ENCODE measurements around the gene FES. TPM values are rescaled to one million over a fixed set of nuclear protein-coding genes. Genes with fewer than 3 reads are reported as not detected.

The FES gene
- total and polyA plus RNA-seq, 7 donors, result 4.2 to 8.1 (median 7.1) TPM

DNA sequence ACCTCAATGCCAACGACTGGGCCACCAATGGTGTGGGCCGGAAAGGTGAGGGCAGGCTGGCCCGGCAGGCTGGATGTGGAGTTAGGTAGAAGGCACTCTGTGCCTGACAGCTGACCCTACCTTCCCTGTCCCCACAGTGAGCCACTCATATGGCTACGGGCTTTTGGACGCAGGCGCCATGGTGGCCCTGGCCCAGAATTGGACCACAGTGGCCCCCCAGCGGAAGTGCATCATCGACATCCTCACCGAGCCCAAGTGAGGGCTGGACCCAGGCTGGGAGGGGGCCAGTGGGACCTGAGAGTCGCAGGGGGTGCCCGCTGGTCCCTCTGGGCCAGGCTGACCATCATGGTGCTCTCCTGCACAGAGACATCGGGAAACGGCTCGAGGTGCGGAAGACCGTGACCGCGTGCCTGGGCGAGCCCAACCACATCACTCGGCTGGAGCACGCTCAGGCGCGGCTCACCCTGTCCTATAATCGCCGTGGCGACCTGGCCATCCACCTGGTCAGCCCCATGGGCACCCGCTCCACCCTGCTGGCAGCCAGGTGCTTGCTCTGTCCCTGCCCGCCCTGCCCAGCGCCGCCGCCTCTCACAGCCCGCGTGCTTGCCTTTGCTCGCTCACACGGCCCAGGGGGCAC, 4.5 kb upstream of the FES start:
- intact Hi-C loops (cut with DNase I), result loop anchor here in 1 of 2 donors (5.0 kb wide), 1 partner anchor 563 kb away; no protein-coding TSS in a partner anchor
- no peaks in the 10 kb centered on the region for H3K9me3 ChIP-seq

DNA sequence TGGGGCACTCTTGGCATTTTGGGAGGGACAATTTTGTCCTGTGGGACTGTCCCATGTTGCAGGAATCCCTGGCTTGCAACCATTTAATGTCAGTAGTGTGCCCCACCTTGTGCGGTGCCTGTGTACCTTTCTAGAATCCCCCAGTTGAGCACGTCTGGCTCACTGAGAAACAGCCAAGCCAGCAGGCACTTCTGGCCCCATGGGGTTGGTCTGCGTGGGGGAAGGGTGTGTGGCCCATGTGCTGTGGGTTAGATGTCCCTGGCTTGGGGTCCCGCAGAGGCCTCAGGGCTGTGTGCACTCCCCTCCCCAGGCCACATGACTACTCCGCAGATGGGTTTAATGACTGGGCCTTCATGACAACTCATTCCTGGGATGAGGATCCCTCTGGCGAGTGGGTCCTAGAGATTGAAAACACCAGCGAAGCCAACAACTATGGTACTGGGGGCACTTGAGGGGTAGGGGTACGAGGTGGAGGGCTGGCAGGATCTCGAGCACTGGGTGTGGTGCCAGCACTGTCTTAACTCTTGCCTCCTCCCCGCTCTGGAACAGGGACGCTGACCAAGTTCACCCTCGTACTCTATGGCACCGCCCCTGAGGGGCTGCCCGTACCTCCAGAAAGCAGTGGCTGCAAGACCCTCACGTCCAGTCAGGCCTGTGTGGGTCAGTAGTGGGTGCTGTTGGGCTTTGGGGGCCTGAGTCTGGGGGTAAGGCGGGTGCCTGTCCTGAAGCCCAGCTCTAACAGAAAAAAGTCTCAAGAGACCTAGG, 3.7 kb upstream of the FES start:
- peaks cover 7 to 73% of the 10 kb centered on the region in 2 donors for H3K36me3 ChIP-seq (ENCODE audit: insufficient read depth in 1 of 2, low read depth in 1 of 2)
- intact Hi-C loops (cut with DNase I), result loop anchor here in 1 of 2 donors (5.0 kb wide), 1 partner anchor 563 kb away; no protein-coding TSS in a partner anchor
- 79 to 90% (median 84%) methylated on average over 16 of the region's 16 CpGs for WGBS, 3 donors

More for the DNA sequence above, 4.5 kb upstream of the FES start:
- no peak overlapping the region for H3K27ac ChIP-seq
- DNase-seq, result no peak
- TF ChIP-seq, protein P1, sequence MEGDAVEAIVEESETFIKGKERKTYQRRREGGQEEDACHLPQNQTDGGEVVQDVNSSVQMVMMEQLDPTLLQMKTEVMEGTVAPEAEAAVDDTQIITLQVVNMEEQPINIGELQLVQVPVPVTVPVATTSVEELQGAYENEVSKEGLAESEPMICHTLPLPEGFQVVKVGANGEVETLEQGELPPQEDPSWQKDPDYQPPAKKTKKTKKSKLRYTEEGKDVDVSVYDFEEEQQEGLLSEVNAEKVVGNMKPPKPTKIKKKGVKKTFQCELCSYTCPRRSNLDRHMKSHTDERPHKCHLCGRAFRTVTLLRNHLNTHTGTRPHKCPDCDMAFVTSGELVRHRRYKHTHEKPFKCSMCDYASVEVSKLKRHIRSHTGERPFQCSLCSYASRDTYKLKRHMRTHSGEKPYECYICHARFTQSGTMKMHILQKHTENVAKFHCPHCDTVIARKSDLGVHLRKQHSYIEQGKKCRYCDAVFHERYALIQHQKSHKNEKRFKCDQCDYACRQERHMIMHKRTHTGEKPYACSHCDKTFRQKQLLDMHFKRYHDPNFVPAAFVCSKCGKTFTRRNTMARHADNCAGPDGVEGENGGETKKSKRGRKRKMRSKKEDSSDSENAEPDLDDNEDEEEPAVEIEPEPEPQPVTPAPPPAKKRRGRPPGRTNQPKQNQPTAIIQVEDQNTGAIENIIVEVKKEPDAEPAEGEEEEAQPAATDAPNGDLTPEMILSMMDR (IDR thresholded peaks at IDR 0.05), result no peak
- ATAC-seq, result no peak
- peaks cover 7 to 73% of the 10 kb centered on the region in 2 donors for H3K36me3 ChIP-seq (ENCODE audit: insufficient read depth in 1 of 2, low read depth in 1 of 2)
- no peaks in the 10 kb centered on the region for H3K27me3 ChIP-seq (ENCODE audit: insufficient read depth in 3 of 3, low read length in 2 of 3)
- no peak overlapping the region for H3K4me3 ChIP-seq
- peaks cover 6% of the 10 kb centered on the region for H3K4me1 ChIP-seq
- 90 to 95% (median 94%) methylated on average over 31 to 35 of the region's 35 CpGs for WGBS, 3 donors

DNA sequence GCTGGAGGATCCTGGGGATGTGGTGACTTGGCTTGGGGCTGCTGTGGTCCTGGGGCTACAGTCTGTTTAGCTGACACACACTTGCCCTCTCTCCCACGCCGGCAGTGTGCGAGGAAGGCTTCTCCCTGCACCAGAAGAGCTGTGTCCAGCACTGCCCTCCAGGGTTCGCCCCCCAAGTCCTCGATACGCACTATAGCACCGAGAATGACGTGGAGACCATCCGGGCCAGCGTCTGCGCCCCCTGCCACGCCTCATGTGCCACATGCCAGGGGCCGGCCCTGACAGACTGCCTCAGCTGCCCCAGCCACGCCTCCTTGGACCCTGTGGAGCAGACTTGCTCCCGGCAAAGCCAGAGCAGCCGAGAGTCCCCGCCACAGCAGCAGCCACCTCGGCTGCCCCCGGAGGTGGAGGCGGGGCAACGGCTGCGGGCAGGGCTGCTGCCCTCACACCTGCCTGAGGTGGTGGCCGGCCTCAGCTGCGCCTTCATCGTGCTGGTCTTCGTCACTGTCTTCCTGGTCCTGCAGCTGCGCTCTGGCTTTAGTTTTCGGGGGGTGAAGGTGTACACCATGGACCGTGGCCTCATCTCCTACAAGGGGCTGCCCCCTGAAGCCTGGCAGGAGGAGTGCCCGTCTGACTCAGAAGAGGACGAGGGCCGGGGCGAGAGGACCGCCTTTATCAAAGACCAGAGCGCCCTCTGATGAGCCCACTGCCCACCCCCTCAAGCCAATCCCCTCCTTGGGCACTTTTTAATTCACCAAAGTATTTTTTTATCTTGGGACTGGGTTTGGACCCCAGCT, 2.9 kb upstream of the FES start:
- TF ChIP-seq, protein P1 (IDR thresholded peaks at IDR 0.05), result no peak
- ATAC-seq (no peak), DNase-seq (no peak)
- H3K4me3 ChIP-seq, result no peak overlapping the region
- peaks cover 7 to 64% of the 10 kb centered on the region in 2 donors for H3K36me3 ChIP-seq (ENCODE audit: insufficient read depth in 1 of 2, low read depth in 1 of 2)
- H3K9me3 ChIP-seq, result no peaks in the 10 kb centered on the region
- no peaks in the 10 kb centered on the region for H3K27me3 ChIP-seq (ENCODE audit: insufficient read depth in 3 of 3, low read length in 2 of 3)
- H3K4me1 ChIP-seq, result peaks cover 7% of the 10 kb centered on the region
- 66 to 87% (median 70%) methylated on average over 27 to 35 of the region's 35 CpGs for WGBS, 3 donors
- intact Hi-C loops (cut with DNase I), result loop anchor here in 1 of 2 donors (5.0 kb wide), 1 partner anchor 564 kb away; no protein-coding TSS in a partner anchor
- H3K27ac ChIP-seq, result no peak overlapping the region

More for the DNA sequence above, 3.7 kb upstream of the FES start:
- peaks cover 6% of the 10 kb centered on the region for H3K4me1 ChIP-seq
- no peaks in the 10 kb centered on the region for H3K27me3 ChIP-seq (ENCODE audit: insufficient read depth in 3 of 3, low read length in 2 of 3)
- no peak for DNase-seq
- TF ChIP-seq, protein P1 (IDR thresholded peaks at IDR 0.05), result no peak
- no peak overlapping the region for H3K4me3 ChIP-seq
- no peaks in the 10 kb centered on the region for H3K9me3 ChIP-seq
- no peak for ATAC-seq
- no peak overlapping the region for H3K27ac ChIP-seq

DNA sequence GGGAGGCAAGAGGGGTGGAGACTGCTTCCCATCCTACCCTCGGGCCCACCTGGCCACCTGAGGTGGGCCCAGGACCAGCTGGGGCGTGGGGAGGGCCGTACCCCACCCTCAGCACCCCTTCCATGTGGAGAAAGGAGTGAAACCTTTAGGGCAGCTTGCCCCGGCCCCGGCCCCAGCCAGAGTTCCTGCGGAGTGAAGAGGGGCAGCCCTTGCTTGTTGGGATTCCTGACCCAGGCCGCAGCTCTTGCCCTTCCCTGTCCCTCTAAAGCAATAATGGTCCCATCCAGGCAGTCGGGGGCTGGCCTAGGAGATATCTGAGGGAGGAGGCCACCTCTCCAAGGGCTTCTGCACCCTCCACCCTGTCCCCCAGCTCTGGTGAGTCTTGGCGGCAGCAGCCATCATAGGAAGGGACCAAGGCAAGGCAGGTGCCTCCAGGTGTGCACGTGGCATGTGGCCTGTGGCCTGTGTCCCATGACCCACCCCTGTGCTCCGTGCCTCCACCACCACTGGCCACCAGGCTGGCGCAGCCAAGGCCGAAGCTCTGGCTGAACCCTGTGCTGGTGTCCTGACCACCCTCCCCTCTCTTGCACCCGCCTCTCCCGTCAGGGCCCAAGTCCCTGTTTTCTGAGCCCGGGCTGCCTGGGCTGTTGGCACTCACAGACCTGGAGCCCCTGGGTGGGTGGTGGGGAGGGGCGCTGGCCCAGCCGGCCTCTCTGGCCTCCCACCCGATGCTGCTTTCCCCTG, 2.2 kb upstream of the FES start:
- no peak for DNase-seq
- TF ChIP-seq, protein P1 (IDR thresholded peaks at IDR 0.05), result no peak
- no peak overlapping the region for H3K27ac ChIP-seq
- peaks cover 12% of the 10 kb centered on the region for H3K4me1 ChIP-seq
- 80 to 88% (median 83%) methylated on average over 19 of the region's 19 CpGs for WGBS, 3 donors
- H3K27me3 ChIP-seq (ENCODE audit: insufficient read depth in 3 of 3, low read length in 2 of 3), result no peaks in the 10 kb centered on the region
- intact Hi-C loops (cut with DNase I), result loop anchor here in 1 of 2 donors (5.0 kb wide), 1 partner anchor 565 kb away; no protein-coding TSS in a partner anchor
- no peaks in the 10 kb centered on the region for H3K9me3 ChIP-seq
- no peak overlapping the region for H3K4me3 ChIP-seq
- ATAC-seq, result no peak
- peaks cover 7 to 57% of the 10 kb centered on the region in 2 donors for H3K36me3 ChIP-seq (ENCODE audit: insufficient read depth in 1 of 2, low read depth in 1 of 2)
